HEK293 (cell line): ENCODE measurements around the gene TBX10.

Source experiments
- FEZF1 ChIP-seq: fragments of 450-650 bp; formaldehyde crosslinking; IDR thresholded peaks from 2 replicates; pipeline ENCODE4 v1.5.1; 2016; ENCODE audit warnings: missing biosample characterization, missing genetic modification characterization
- PRDM1 ChIP-seq: fragments of 450-650 bp; formaldehyde crosslinking; IDR thresholded peaks from 2 replicates; pipeline ENCODE4; 2016; ENCODE audit warnings: missing biosample characterization, missing genetic modification characterization
- ZBTB7A ChIP-seq: fragments of 450-650 bp; formaldehyde crosslinking; IDR thresholded peaks from 2 replicates; pipeline ENCODE4 v1.5.1; 2016; ENCODE audit warnings: low read depth, missing biosample characterization, missing genetic modification characterization
- ZNF23 ChIP-seq: fragments of 450-650 bp; formaldehyde crosslinking; IDR thresholded peaks from 2 replicates; pipeline ENCODE4 v1.5.1; 2016; ENCODE audit warnings: missing biosample characterization, missing genetic modification characterization, borderline replicate concordance
- ZNF302 ChIP-seq: fragments of 450-650 bp; formaldehyde crosslinking; IDR thresholded peaks from 2 replicates; pipeline ENCODE4 v1.5.1; 2016; ENCODE audit warnings: missing biosample characterization, missing genetic modification characterization, low read depth
- ZNF394 ChIP-seq: fragments of 450-650 bp; formaldehyde crosslinking; IDR thresholded peaks from 2 replicates; pipeline ENCODE4 v1.5.1; 2016; ENCODE audit warnings: missing biosample characterization, missing genetic modification characterization, mild to moderate bottlenecking, moderate library complexity, borderline replicate concordance
- ZNF433 ChIP-seq: fragments of 450-650 bp; formaldehyde crosslinking; IDR thresholded peaks from 2 replicates; pipeline ENCODE4 v1.5.1; 2016; ENCODE audit warnings: missing biosample characterization, missing genetic modification characterization, low read depth
- ZNF510 ChIP-seq: fragments of 450-650 bp; formaldehyde crosslinking; IDR thresholded peaks from 2 replicates; pipeline ENCODE4 v1.5.1; 2018; ENCODE audit warnings: mild to moderate bottlenecking, missing genetic modification characterization, missing biosample characterization; ENCODE audit not compliant: insufficient replicate concordance
- ZNF560 ChIP-seq: fragments of 450-650 bp; formaldehyde crosslinking; IDR thresholded peaks from 2 replicates; pipeline ENCODE4 v1.5.1; 2017; ENCODE audit warnings: missing biosample characterization, missing genetic modification characterization, borderline replicate concordance
- ZNF623 ChIP-seq: fragments of 450-650 bp; formaldehyde crosslinking; IDR thresholded peaks from 2 replicates; pipeline ENCODE4 v1.5.1; 2016; ENCODE audit warnings: missing biosample characterization, missing genetic modification characterization
- ZNF747 ChIP-seq: fragments of 450-650 bp; formaldehyde crosslinking; IDR thresholded peaks from 2 replicates; pipeline ENCODE4 v1.5.1; 2016; ENCODE audit warnings: missing biosample characterization, missing genetic modification characterization
- ZNF776 ChIP-seq: fragments of 450-650 bp; formaldehyde crosslinking; IDR thresholded peaks from 2 replicates; pipeline ENCODE4 v1.5.0; 2017; ENCODE audit warnings: missing biosample characterization, missing genetic modification characterization, borderline replicate concordance
- TF ChIP-seq, protein P1 (sequence below): fragments of 450-650 bp; formaldehyde crosslinking; IDR thresholded peaks from 2 replicates; pipeline ENCODE4 v1.5.1; 2016; ENCODE audit warnings: missing biosample characterization, missing genetic modification characterization
- TF ChIP-seq, protein P2 (sequence below): fragments of 450-650 bp; formaldehyde crosslinking; conservative IDR thresholded peaks from 2 replicates; pipeline ENCODE4 v1.5.1; 2016; ENCODE audit warnings: low read depth, missing biosample characterization, missing genetic modification characterization
- TF ChIP-seq, protein P3 (sequence below): fragments of 450-650 bp; formaldehyde crosslinking; IDR thresholded peaks from 2 replicates; pipeline ENCODE4 v1.5.1; 2016; ENCODE audit warnings: missing biosample characterization, missing genetic modification characterization
- TF ChIP-seq, protein P4 (sequence below): fragments of 450-650 bp; formaldehyde crosslinking; IDR thresholded peaks from 2 replicates; pipeline ENCODE4 v1.5.1; 2016; ENCODE audit warnings: missing biosample characterization, missing genetic modification characterization, borderline replicate concordance
- TF ChIP-seq, protein P5 (sequence below): fragments of 450-650 bp; formaldehyde crosslinking; IDR thresholded peaks from 2 replicates; pipeline ENCODE4 v1.5.1; 2017; ENCODE audit warnings: missing biosample characterization, missing genetic modification characterization

Gene TBX10

DNA sequence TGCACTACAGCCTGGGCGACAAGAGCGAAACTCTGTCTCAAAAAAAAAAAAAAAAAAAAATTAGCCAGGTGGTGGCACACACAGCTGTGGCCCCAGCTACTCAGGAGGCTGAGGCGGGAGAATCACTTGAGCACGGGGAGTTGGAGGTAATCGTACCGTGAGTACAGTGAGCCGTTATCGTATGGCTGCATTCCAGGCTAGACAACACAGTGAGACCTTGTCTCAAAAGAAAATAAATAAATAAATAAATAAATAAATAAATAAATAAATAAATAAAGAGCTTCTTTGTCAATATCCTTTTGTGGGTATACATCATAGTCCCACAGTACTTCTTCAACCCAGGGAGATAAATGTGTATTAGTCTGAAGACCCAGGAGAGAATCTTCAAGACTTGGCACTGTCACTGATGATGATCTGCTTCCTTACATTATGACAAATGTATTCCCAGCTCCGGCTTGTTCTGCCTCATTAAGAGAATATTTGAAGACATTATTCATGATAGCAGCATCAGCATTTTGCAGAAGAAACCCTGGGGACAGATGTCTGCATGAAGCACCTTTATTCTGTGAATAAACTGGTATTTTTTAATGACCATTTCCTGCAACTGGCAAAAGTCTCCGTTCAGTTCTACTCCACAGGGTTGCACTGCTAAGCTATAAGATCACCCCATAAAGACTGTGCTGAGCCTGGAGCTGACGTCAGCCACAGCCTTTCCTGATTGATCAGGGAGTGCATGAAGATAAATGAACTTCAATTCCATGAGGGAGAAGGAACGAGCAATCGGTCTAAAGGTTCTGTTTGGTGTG lies 12.6 kb upstream of the TBX10 start (continued):
- TF ChIP-seq, protein P1, sequence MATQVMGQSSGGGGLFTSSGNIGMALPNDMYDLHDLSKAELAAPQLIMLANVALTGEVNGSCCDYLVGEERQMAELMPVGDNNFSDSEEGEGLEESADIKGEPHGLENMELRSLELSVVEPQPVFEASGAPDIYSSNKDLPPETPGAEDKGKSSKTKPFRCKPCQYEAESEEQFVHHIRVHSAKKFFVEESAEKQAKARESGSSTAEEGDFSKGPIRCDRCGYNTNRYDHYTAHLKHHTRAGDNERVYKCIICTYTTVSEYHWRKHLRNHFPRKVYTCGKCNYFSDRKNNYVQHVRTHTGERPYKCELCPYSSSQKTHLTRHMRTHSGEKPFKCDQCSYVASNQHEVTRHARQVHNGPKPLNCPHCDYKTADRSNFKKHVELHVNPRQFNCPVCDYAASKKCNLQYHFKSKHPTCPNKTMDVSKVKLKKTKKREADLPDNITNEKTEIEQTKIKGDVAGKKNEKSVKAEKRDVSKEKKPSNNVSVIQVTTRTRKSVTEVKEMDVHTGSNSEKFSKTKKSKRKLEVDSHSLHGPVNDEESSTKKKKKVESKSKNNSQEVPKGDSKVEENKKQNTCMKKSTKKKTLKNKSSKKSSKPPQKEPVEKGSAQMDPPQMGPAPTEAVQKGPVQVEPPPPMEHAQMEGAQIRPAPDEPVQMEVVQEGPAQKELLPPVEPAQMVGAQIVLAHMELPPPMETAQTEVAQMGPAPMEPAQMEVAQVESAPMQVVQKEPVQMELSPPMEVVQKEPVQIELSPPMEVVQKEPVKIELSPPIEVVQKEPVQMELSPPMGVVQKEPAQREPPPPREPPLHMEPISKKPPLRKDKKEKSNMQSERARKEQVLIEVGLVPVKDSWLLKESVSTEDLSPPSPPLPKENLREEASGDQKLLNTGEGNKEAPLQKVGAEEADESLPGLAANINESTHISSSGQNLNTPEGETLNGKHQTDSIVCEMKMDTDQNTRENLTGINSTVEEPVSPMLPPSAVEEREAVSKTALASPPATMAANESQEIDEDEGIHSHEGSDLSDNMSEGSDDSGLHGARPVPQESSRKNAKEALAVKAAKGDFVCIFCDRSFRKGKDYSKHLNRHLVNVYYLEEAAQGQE (tag by site-specific recombination): 0 out of 2 replicates have a peak, but pooled peaks have one; percentile 17
- TF ChIP-seq, protein P2, sequence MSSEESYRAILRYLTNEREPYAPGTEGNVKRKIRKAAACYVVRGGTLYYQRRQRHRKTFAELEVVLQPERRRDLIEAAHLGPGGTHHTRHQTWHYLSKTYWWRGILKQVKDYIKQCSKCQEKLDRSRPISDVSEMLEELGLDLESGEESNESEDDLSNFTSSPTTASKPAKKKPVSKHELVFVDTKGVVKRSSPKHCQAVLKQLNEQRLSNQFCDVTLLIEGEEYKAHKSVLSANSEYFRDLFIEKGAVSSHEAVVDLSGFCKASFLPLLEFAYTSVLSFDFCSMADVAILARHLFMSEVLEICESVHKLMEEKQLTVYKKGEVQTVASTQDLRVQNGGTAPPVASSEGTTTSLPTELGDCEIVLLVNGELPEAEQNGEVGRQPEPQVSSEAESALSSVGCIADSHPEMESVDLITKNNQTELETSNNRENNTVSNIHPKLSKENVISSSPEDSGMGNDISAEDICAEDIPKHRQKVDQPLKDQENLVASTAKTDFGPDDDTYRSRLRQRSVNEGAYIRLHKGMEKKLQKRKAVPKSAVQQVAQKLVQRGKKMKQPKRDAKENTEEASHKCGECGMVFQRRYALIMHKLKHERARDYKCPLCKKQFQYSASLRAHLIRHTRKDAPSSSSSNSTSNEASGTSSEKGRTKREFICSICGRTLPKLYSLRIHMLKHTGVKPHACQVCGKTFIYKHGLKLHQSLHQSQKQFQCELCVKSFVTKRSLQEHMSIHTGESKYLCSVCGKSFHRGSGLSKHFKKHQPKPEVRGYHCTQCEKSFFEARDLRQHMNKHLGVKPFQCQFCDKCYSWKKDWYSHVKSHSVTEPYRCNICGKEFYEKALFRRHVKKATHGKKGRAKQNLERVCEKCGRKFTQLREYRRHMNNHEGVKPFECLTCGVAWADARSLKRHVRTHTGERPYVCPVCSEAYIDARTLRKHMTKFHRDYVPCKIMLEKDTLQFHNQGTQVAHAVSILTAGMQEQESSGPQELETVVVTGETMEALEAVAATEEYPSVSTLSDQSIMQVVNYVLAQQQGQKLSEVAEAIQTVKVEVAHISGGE: peak; percentile 58
- TF ChIP-seq ZBTB7A (tag by site-specific recombination) (no peak), ZNF302 (tag by site-specific recombination) (no peak), ZNF776 (tag by site-specific recombination) (no peak), ZNF23 (tag by site-specific recombination) (no peak), ZNF433 (tag by site-specific recombination) (peak; percentile 42; the same call in 1 of the 2 replicates), PRDM1 (tag by site-specific recombination) (no peak), ZNF623 (tag by site-specific recombination) (peak; percentile 62), FEZF1 (no peak), ZNF394 (tag by site-specific recombination) (peak; percentile 88; the same call in 1 of the 2 replicates), ZNF747 (no peak), ZNF560 (0 out of 2 replicates have a peak, but pooled peaks have one; percentile 37), ZNF510 (tag by site-specific recombination) (peak; percentile 33)
- TF ChIP-seq, protein P3, sequence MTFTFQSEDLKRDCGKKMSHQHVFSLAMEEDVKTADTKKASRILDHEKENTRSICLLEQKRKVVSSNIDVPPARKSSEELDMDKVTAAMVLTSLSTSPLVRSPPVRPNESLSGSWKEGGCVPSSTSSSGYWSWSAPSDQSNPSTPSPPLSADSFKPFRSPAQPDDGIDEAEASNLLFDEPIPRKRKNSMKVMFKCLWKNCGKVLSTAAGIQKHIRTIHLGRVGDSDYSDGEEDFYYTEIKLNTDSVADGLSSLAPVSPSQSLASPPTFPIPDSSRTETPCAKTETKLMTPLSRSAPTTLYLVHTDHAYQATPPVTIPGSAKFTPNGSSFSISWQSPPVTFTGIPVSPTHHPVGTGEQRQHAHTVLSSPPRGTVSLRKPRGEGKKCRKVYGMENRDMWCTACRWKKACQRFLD (tag by site-specific recombination): no peak
- TF ChIP-seq, protein P4, sequence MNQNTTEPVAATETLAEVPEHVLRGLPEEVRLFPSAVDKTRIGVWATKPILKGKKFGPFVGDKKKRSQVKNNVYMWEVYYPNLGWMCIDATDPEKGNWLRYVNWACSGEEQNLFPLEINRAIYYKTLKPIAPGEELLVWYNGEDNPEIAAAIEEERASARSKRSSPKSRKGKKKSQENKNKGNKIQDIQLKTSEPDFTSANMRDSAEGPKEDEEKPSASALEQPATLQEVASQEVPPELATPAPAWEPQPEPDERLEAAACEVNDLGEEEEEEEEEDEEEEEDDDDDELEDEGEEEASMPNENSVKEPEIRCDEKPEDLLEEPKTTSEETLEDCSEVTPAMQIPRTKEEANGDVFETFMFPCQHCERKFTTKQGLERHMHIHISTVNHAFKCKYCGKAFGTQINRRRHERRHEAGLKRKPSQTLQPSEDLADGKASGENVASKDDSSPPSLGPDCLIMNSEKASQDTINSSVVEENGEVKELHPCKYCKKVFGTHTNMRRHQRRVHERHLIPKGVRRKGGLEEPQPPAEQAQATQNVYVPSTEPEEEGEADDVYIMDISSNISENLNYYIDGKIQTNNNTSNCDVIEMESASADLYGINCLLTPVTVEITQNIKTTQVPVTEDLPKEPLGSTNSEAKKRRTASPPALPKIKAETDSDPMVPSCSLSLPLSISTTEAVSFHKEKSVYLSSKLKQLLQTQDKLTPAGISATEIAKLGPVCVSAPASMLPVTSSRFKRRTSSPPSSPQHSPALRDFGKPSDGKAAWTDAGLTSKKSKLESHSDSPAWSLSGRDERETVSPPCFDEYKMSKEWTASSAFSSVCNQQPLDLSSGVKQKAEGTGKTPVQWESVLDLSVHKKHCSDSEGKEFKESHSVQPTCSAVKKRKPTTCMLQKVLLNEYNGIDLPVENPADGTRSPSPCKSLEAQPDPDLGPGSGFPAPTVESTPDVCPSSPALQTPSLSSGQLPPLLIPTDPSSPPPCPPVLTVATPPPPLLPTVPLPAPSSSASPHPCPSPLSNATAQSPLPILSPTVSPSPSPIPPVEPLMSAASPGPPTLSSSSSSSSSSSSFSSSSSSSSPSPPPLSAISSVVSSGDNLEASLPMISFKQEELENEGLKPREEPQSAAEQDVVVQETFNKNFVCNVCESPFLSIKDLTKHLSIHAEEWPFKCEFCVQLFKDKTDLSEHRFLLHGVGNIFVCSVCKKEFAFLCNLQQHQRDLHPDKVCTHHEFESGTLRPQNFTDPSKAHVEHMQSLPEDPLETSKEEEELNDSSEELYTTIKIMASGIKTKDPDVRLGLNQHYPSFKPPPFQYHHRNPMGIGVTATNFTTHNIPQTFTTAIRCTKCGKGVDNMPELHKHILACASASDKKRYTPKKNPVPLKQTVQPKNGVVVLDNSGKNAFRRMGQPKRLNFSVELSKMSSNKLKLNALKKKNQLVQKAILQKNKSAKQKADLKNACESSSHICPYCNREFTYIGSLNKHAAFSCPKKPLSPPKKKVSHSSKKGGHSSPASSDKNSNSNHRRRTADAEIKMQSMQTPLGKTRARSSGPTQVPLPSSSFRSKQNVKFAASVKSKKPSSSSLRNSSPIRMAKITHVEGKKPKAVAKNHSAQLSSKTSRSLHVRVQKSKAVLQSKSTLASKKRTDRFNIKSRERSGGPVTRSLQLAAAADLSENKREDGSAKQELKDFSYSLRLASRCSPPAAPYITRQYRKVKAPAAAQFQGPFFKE: no peak
- TF ChIP-seq, protein P5, sequence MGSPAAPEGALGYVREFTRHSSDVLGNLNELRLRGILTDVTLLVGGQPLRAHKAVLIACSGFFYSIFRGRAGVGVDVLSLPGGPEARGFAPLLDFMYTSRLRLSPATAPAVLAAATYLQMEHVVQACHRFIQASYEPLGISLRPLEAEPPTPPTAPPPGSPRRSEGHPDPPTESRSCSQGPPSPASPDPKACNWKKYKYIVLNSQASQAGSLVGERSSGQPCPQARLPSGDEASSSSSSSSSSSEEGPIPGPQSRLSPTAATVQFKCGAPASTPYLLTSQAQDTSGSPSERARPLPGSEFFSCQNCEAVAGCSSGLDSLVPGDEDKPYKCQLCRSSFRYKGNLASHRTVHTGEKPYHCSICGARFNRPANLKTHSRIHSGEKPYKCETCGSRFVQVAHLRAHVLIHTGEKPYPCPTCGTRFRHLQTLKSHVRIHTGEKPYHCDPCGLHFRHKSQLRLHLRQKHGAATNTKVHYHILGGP (tag by site-specific recombination): no peak
